HG03103 (cell line): ENCODE data around the gene LSAMP.

Source experiments
- ATAC-seq: cut with Tn5 transposase; IDR thresholded peaks from one replicate; pipeline ENCODE4 v1.9.1; 2021; ENCODE audit warnings: low read depth; ENCODE audit not compliant: unreplicated experiment

The LSAMP gene

DNA sequence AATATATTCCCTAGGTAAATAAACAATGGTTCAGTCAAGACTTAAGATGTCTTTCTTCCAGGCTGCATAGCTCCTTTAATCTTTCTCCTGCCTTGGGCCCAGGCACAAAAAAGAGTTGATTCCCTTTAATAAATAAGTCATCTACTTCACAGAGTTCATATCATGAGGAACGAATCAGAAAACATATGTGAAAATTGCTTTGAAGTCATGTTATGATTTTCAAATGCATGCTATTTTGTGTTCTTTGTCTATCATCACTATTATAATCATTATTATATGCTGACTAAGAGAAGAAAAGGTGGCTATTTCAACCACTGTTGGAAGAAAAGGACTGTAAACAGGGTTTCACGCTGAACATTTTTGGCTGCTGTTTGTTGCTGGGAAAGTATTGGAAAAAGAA lies 70.4 kb downstream of the LSAMP start:
- no peak for ATAC-seq

GRCh38 chr3:116367761-116368395 lies 77.4 kb downstream of the LSAMP start:
- no peak for ATAC-seq

- ATAC-seq, result no peak
These were observed 89.2 kb downstream of the LSAMP start for GRCh38 chr3:116356056-116356455.

DNA sequence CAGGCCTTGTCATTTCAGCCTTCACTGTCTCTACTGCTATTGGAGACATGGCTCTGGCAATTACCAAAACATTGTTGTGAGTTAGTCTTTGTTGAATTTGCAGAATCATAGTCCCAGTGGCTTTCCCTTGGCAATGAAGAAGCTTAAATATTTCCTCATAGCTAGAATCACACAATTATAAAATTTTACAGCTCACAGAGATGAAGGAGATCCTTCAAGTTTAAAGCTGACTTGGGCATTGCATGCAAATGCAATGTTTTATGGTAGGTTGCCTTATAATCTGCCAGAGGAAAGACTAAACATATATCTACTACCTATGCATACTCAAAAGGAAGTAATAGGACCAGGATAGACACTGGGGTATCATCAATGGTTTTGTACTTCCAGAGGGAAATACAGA lies 90.9 kb downstream of the LSAMP start:
- no peak for ATAC-seq

DNA sequence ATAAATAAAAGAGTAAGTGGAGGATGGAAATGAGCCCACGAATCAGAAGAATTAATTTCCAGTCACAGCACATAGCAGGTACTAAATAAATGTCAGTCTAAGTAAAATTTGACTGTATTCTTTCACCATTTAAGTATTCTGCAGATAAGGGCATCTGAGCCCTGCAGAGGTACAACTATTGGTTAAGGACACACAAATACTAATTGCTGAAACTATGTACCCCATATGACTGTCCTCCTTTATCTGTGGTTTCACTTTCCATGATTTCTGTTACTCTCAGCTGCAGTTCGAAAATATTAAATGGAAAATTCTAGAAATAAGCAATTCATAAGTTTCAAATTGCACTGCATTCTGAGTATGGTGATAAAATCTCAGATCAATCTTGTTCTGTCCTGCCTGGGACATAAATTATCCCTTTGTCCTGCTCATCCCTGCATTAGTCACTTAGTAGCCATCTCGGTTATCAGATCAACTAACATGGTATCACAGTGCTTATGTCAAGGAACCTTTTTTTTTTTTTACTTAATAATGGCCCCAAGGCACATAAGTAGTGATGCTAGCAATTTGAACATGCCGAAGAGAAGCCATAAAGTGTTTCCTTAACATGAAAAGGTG lies 95.1 kb downstream of the LSAMP start:
- no peak for ATAC-seq

- no peak for ATAC-seq
These were observed 97.1 kb downstream of the LSAMP start for GRCh38 chr3:116348216-116348615.

DNA sequence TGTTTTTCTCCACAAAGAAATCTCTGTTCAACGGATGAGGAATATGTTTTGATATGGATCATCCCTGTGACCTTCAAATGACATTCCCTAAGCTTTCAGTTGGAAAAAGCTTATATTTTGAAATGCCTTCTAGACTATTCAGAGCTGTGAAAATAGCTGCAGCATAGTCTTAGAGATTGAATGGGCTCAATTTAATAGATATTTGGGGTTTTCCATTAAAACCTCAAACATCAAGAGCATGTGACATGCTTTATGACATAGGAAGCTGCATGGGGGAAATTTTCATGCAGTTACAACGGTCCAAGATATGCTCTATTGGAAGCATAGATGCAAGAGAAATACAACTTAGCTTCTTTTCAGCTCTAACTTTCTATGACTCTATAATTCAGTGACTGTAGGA lies 102.8 kb downstream of the LSAMP start:
- ATAC-seq, result no peak

DNA sequence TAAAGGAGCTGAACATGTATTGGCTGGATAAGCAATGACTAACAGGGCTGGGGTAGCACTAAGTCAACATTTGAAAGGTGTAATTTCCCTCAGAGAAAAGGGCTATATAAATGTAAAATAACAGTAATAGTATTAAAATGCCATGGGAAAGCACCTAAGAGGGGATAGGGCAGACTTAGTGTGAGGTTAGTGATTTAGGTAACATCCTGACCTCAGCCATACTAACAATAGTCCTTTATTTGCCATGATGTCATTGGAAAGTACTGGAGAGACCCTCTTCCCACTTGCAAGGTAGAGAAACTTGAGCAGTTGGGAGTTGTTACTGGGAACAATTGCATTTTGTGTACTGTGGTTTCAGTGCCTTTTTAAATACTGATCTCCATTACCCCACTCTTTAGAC lies 103.4 kb downstream of the LSAMP start:
- ATAC-seq, result no peak

DNA sequence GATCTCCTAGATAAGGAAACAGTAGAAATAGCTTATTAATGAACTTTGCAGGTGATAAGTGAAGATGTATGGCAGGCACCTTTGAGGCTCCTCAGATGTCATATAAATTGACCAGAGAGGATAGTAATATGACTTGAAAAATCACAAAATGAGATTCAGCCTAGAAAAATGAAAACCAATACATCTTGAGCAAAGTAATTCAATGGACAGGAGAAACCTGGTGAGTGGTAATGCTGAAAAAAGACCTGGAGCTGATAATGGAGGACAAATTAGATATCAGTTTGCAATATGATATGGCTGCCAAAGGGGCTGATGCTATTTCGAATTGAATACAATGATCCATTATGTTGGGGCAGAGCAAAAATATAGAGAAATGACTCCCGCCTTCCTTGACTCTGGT lies 103.9 kb downstream of the LSAMP start:
- ATAC-seq, result no peak

DNA sequence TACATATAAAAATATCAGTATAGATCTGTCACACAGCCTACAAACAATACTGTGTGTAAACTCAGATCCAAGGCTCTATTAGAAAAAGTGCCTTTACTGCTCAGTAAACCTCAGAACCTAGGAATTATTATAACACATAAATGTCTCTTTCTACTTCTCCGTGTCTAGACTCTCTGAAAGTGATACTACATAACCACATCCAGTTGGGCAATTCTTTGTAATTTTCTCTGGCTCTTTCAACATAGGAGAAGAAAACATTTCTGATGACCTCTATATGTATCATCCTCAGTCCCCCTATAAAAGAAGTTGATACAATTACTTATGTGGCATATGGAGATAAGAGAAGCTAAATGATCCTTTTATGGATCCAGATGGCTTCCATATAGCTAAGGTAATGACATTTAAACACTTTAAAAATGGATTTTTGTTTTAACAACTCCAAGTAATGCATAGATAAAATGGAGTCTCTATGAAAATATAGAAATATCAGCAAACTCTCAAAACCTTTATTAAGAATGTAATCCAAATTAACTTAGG lies 104.5 kb downstream of the LSAMP start:
- no peak for ATAC-seq

- ATAC-seq, result no peak
These were observed 105.8 kb downstream of the LSAMP start for GRCh38 chr3:116339441-116340028.

- no peak for ATAC-seq
These were observed 106.6 kb downstream of the LSAMP start for GRCh38 chr3:116338713-116339112.

GRCh38 chr3:116337229-116337628 lies 108.1 kb downstream of the LSAMP start:
- no peak for ATAC-seq

DNA sequence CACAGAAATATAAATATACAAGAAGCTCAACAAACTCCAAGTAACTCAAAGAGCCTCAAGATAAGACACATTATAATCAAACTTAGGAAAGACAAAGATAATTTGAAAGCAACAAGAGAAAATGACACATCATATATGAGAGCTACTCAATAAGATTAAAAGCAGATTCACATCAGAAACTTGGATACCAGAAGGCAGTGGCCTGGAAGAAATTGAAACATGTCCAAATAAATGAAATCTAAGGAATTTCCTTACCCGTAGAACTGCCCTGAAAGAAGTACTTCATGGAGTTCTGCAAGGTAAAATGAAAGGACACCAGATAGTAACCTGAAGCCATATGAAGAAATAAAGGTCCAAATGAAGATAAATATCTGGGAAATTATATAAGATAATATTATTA lies 113.9 kb downstream of the LSAMP start:
- no peak for ATAC-seq

GRCh38 chr3:116322750-116323375 lies 122.4 kb downstream of the LSAMP start:
- no peak for ATAC-seq

GRCh38 chr3:116318370-116318769 lies 126.9 kb downstream of the LSAMP start:
- ATAC-seq, result no peak

DNA sequence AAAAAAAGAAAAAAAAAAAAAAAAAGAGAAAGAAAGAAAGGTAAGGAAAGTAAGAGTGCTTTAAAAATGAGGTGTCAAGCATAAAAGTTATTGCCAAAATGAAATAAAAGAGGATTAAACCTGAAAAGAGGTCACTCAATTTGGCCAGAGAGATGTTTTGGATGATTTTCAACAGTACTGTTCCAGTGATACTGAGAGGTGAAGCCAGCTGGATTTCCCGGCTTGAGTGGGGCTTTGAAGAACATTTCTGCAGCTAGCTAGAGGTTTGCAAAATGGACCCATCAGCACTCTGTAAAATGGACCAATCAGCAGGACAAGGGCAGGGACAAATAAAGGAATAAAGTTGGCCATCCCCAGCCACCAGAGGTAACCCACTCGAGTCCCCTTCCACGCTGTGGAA lies 128.5 kb downstream of the LSAMP start:
- no peak for ATAC-seq

DNA sequence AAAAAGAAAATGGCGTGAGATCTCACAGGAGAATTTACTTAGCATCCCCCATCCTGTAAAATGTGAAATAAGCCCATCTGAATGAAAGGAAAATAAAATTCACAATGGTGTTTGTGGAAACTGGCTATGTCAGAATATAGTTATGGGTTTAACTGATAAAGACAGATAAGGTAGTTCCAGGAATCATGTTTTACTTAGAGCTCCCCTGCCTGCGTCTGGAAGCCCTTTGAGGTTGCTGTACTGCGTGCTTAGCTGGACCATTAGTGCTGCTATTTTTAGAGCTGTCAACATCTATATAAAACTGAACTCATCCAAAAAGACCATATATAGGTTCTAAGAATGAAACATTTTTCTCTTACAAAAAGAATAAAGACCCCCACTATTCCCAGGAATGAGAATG lies 130.8 kb downstream of the LSAMP start:
- no peak for ATAC-seq

DNA sequence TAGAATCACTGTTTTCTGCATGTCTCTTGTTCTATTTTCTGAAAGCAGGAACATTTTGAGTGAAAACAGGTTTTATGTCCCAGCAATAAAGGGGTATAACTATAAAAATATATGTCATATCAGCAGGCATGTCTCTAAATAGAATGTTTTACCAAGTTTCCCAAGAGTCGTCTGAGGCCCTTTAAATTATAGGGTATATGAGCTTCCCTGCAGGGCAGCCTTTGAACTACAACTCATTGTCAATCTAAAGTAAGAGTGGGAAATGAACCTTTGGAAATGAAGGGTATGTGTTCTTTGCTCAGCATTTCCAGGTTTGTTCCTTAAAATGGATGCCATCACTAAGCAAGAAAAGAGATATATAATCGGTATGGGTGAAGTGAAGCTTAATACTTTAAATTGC lies 138.6 kb downstream of the LSAMP start:
- ATAC-seq, result no peak

GRCh38 chr3:116306149-116306548 lies 139.1 kb downstream of the LSAMP start:
- no peak for ATAC-seq

DNA sequence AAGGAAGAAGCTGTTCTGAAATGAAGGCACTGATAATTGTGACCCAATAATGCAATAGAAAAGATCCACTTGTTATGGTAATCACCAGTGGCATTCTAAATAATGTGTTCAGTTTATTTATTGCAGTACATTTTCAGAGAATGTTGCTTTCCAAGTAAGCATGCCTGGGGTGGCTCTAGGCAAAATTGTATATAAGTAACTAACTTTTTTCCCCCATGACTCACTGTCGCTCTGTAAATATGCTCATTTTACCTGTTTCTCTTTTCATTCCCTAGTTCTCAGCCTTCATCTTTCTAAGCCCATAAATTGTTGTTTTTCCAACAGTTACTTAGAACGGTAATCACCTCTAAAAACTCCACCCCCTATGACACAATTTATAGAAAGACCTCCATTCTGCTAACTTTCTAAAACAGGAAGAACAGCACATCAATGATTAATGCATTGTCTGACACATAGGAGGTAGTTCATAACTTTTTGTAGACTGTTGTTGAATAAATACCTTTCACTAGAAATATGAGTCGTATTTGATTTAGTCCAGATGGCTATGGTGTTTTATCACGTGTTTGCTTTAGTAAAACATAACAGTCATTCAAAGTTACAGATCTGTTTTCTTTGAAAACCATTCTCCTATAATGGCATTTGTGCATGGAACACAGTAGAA lies 143.1 kb downstream of the LSAMP start:
- no peak for ATAC-seq
